GM12878 (cell line): ENCODE measurements around the gene PVRIG.
"Not testable (repeated sequence)": the region's sequence is repeated elsewhere in the genome, so short reads cannot be mapped to it uniquely, and the experiment has no call there.

Experiments
- CTCF ChIP-seq, 3 experiments: IDR thresholded peaks in 2 of 3; conservative IDR thresholded peaks in 1 of 3; 2 replicates each; pipeline ENCODE4 v1.5.1; 2011; ENCODE audit warnings: low read depth in 3 of 3, low read length in 3 of 3, mild to moderate bottlenecking in 3 of 3, control low read depth in 2 of 3, moderate library complexity in 2 of 3, inconsistent platforms in 1 of 3, mixed read lengths in 1 of 3; ENCODE audit not compliant: control insufficient read depth in 2 of 3, insufficient read depth in 1 of 3; ENCODE audit errors: extremely low read depth in 1 of 3
- ESRRA ChIP-seq: IDR thresholded peaks from 2 replicates; pipeline ENCODE4 v1.6.1; 2012; ENCODE audit warnings: mild to moderate bottlenecking, low read length, improper control_type of control experiment
- MAX ChIP-seq: IDR thresholded peaks from 2 replicates; pipeline ENCODE4 v1.6.1; 2012; ENCODE audit warnings: low read depth, low read length, improper control_type of control experiment
- POLR2AphosphoS5 ChIP-seq: IDR thresholded peaks from 2 replicates; pipeline ENCODE4 v1.6.1; 2011; ENCODE audit warnings: mild to moderate bottlenecking, low read length, inconsistent platforms
- RBBP5 ChIP-seq: fragments of 200-600 bp; sonication (generic); conservative IDR thresholded peaks from 2 replicates; pipeline ENCODE4 v1.6.1; 2016
- REST ChIP-seq: IDR thresholded peaks from 2 replicates; pipeline ENCODE4 v1.6.1; 2012; ENCODE audit warnings: mild to moderate bottlenecking, low read depth, low read length
- SMC3 ChIP-seq: IDR thresholded peaks from 2 replicates; pipeline ENCODE4 v1.6.1; 2011; ENCODE audit warnings: low read length, improper control_type of control experiment, borderline replicate concordance
- SREBF2 ChIP-seq: IDR thresholded peaks from 2 replicates; pipeline ENCODE4 v1.6.1; 2012; ENCODE audit warnings: mild to moderate bottlenecking, low read length
- YBX1 ChIP-seq: fragments of 450-650 bp; IDR thresholded peaks from 2 replicates; pipeline ENCODE4 v1.6.1; 2016; ENCODE audit warnings: antibody characterized with exemption
- ZNF274 ChIP-seq: IDR thresholded peaks from one replicate; pipeline ENCODE4 v1.8.0; 2011; ENCODE audit not compliant: insufficient read length, insufficient read depth

GRCh38 chr7:100195901-100196322 lies 23.8 kb upstream of the PVRIG start:
- TF ChIP-seq POLR2AphosphoS5; REST; SREBF2; SMC3; RBBP5; CTCF (IDR thresholded peaks at IDR 0.05 in 2 of 3, conservative IDR thresholded peaks at IDR 0.05 in 1 of 3; ENCODE audit: control insufficient read depth in 2 of 3, extremely low read depth in 1 of 3, insufficient read depth in 1 of 3, low read depth in 3 of 3, low read length in 3 of 3); MAX; ESRRA; YBX1; ZNF274: not testable (repeated sequence)
